NCI-H460 (cell line): Measurements from ENCODE around the gene CHRNA5. TPM values are rescaled to one million over a fixed set of nuclear protein-coding genes. Genes with fewer than 3 reads are reported as not detected.
"Not testable (repeated sequence)": the region's sequence is repeated elsewhere in the genome, so short reads cannot be mapped to it uniquely, and the experiment has no call there.

Experiments
- DNase-seq: peaks from one replicate; pipeline ENCODE4 v3.0.0-alpha.2; 2016; ENCODE audit warnings: low read depth; ENCODE audit errors: extremely low read depth
- total RNA-seq: library from RNA; depleted of rRNA; stranded (reverse); fragments of >200 nt; shearing (Covaris generic); gene quantifications from 2 replicates; pipeline ENCODE4 v1.2.3, GENCODE V29; 2014

The CHRNA5 gene
- total RNA-seq, 1 experiment from 2014 or later = 21.0 TPM

GRCh38 chr15:78564743-78565096, 600 bp upstream of the CHRNA5 start:
- no peak for DNase-seq

GRCh38 chr15:78565951-78566774, 843 bp downstream of the CHRNA5 start:
- DNase-seq = peak; percentile 22

DNA sequence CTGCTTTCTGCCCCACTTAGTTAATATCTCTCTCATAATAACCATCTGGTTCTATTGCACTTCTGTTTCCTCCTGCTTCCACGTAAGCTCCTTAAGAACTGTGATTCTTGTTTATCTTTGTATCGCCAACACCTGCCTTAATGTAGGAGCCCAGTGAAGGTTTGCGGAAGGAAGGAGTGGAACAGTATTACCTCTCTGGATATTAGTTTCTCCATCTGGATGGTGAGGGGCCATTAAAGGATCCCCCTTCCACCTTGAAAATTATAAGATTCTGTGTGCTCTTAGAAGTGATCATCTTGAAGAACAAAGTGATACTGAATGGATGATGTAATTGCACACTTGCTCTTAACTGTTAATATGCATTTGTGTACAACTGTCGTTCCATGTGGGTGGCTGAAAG, 2.2 kb downstream of the CHRNA5 start:
- DNase-seq = no peak

DNA sequence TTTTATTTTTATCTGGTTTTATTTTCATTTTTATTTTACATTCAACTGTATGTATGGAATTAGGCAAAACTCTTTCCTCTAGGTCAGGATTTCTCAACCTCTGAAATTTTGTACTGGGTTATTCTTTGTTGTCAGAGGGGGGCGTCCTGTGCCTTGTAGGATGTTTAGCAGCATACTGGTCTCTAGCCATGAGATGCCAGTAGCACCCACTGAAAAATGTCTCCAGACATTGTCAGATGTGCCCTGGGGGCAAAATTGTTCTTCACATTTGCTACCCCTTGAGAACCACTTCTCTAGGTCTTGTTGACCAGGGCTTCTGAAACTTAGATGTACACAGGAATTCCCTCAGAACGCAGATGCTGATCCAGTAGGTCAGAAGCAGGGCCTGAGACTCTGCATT, 5.4 kb downstream of the CHRNA5 start:
- no peak for DNase-seq

GRCh38 chr15:78571382-78571781, 6.1 kb downstream of the CHRNA5 start:
- DNase-seq = no peak

- DNase-seq = no peak
Measured at GRCh38 chr15:78573416-78573815, 8.1 kb downstream of the CHRNA5 start.

- no peak for DNase-seq
Measured at GRCh38 chr15:78574944-78575343, 9.6 kb downstream of the CHRNA5 start.

DNA sequence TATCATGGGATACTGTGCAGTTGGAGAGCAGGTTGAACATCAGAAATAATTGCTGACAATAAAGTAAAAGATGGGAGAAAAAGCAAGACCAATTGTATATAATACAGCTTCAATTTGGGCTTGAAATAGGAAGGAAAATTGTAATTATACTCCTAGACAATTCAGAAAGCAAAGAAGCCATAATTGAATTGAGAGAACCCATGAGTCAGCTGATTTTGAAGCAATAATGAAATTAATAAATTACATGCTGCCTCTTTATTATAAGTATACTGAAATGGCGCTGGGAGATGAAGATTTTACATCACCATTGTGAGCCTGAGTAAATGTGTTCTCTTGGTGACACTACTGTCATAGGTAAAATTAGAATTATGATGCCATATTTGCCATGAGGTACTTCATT, 32.3 kb downstream of the CHRNA5 start:
- no peak for DNase-seq

- DNase-seq = no peak
Measured at GRCh38 chr15:78598348-78598747, 33.0 kb downstream of the CHRNA5 start.

DNA sequence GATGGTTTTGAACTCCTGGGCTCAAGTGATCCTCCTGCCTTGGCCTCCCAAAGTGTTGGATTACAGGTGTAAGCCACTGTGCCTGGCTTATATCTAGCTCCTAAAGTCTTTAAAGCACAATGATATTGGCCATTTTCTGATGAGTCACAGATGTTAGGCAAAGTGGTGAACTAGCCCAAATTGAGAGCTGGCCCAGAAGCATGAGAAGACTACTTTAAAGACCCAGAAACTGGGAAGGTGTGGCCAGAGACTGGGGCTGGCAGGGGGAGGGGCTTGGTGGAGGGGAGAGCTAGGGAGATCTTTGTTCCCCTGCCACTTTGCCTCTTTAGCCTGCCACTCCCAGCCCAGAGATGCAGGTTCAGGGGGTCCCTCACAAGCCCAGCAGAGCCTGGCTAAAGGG, 33.9 kb downstream of the CHRNA5 start:
- DNase-seq = no peak

GRCh38 chr15:78603467-78603866, 38.1 kb downstream of the CHRNA5 start:
- DNase-seq = no peak

- DNase-seq = no peak
Measured at GRCh38 chr15:78604420-78604819, 39.1 kb downstream of the CHRNA5 start.

DNA sequence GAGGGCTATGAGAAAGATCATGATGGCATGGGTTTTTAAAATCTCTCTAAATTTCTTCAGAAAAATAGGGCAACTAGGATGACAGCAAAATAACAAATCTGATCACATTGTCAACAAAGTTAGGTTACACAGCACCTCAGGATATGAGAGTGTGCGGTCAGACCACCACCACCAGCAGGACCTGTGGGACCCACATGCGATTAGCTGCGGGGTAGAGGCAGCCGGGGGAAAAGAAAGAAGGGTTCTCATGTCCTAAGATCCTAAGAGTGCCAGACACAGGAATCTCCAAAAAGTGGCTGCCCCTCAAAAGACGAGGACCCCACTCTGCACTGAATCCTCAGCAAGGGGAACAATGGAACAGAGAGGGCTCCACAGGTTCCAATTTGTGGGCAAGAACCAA, 39.9 kb downstream of the CHRNA5 start:
- no peak for DNase-seq

- no peak for DNase-seq
Measured at GRCh38 chr15:78605680-78606079, 40.4 kb downstream of the CHRNA5 start.

GRCh38 chr15:78609551-78609950, 44.2 kb downstream of the CHRNA5 start:
- not testable (repeated sequence) for DNase-seq

- no peak for DNase-seq
Measured at GRCh38 chr15:78614021-78614420, 48.7 kb downstream of the CHRNA5 start.

DNA sequence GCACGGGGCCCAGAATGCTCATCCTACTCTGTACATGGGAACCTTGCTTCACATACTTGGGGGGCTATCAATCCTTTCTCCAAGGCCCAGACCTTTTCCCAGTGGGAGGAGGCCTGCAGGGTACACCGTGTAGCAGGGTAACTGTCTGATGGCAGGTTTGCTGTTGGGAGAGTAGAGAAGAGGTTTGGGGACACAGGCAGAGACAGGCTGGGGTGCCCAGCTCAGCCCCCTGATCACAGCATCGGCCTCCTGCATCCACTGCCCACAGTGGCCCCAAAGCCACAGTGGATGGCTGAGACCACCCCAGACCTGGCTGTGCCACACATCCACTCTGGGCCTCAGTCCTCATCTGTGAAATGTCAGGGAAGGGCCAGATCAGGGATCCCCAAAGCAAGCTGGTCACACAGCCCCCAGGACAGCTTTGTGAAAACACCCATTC, 49.9 kb downstream of the CHRNA5 start:
- no peak for DNase-seq

DNA sequence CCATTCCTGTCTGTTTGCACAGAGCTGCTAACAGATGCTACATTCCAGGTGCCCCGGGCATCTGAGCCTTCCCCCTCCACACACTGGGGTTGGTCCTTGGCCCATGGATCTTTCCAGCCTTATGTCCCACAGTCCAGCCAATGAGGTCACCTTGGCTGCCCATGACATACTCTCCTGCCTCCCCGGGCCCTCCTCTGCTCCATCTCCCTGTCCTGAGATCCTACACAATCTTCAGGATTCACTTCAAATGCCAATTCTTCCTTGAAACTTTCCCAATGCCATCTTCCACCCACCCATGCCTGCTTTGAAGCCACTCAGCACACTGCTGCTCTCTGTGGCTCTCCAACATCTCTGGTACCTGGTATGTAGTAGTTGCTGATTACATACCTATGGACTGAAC, 51.2 kb downstream of the CHRNA5 start:
- DNase-seq = no peak

DNA sequence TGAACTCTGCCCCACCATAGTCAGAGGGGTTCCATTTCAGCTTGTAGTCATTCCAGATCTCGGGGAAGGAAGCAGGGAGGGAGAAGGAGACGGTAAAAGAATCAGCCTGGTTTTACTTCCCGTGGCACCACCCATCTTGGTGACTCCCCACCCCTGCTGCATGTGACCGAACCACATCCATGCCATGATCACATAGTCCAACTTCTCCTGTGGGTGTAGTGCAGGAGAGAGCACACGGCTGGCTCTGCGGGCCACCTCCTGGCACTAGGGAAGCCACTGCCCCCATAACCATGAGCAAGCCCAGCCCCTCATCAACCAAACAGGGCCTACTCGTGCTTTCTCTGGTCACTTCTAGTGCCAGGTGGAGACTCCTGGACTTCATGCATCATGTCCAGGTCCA, 51.8 kb downstream of the CHRNA5 start:
- DNase-seq = no peak

GRCh38 chr15:78617516-78617915, 52.2 kb downstream of the CHRNA5 start:
- no peak for DNase-seq

DNA sequence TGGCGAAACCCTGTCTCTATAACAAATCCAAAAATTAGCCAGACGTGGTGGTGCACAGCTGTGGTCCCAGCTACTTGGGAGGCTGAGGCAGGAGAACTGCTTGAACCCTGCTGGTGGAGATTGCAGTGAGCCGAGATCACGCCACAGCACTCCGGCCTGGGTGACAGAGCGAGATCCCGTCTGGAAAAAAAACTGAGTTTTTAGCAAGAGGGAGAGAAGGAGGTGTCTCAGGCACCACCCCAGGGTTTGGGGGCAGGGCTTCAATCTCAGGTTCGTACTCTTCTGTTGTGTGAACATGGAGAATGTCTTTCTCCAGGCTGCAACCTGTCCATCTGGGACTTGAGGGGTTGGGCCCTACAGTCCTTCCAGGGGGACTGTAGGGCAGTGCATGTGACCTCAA, 52.7 kb downstream of the CHRNA5 start:
- DNase-seq = no peak

DNA sequence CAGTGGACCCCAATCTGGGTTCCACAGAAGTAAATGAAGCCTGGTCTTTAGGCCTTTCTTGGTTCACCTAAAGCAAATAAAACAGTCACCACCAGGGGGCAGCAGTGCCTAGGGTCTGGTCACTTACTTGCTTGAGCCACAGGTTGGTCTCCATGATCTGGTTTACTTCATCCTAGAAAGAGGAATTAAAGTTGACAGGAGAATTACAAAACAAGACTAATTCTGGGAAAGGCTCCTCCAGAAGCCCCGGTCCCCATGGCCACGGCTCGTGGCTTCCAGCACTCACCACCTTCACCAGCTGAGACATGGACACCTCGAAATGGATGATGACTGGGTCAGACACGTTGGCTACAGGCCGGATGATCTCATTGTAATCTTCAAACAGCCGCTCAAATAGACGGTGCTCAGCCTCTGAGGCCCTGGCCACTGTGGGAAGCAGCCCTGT, 53.2 kb downstream of the CHRNA5 start:
- peak; percentile 78 for DNase-seq
